OCI-LY3 (cell line): ENCODE measurements around the gene CNNM2.

Source experiments
- H2AFZ ChIP-seq: fragments of 200-600, 300-600 bp; shearing (Covaris generic); 2 replicates; pipeline ENCODE4 v1.6.0; 2014; ENCODE audit warnings: antibody characterized with exemption, low read depth, low read length
- H3K27ac ChIP-seq: fragments of 200-600, 300-600 bp; sonication (generic); 2 replicates; pipeline ENCODE4 v1.5.1; 2014; ENCODE audit warnings: mild to moderate bottlenecking, low read length, moderate library complexity, mixed read lengths
- H3K27me3 ChIP-seq: fragments of 200-600, 300-600 bp; sonication (generic); 2 replicates; pipeline ENCODE4 v1.6.1; 2014; ENCODE audit warnings: low read depth, low read length, mixed read lengths
- H3K36me3 ChIP-seq: fragments of 200-600, 300-600 bp; sonication (generic); replicated peaks from 2 replicates; pipeline ENCODE3; 2014; ENCODE audit warnings: low read depth, low read length, mixed read lengths
- H3K4me1 ChIP-seq: fragments of 300-600, 200-600 bp; sonication (generic); 2 replicates; pipeline ENCODE4 v1.6.1; 2014; ENCODE audit warnings: low read length, mixed read lengths
- H3K4me2 ChIP-seq: fragments of 200-600, 300-600 bp; sonication (generic); 2 replicates; pipeline ENCODE4 v1.6.1; 2014; ENCODE audit warnings: low read length, mixed read lengths
- H3K4me3 ChIP-seq: fragments of 300-600, 200-600 bp; sonication (generic); 2 replicates; pipeline ENCODE4 v1.5.1; 2014; ENCODE audit warnings: antibody characterized with exemption, mild to moderate bottlenecking, low read length, moderate library complexity
- H3K79me2 ChIP-seq: fragments of 300-600, 200-600 bp; shearing (Covaris generic); 2 replicates; pipeline ENCODE4 v1.6.1; 2014; ENCODE audit warnings: mild to moderate bottlenecking, low read length, mixed read lengths
- H3K9ac ChIP-seq: fragments of 300-600, 200-600 bp; shearing (Covaris generic); 2 replicates; pipeline ENCODE4 v1.6.0; 2014; ENCODE audit warnings: mild to moderate bottlenecking, low read length, moderate library complexity
- H3K9me3 ChIP-seq: fragments of 200-600, 300-600 bp; shearing (Covaris generic); 2 replicates; pipeline ENCODE4 v1.6.1; 2014; ENCODE audit warnings: low read length, mixed read lengths; ENCODE audit not compliant: insufficient read depth
- H4K20me1 ChIP-seq: fragments of 200-600, 300-600 bp; sonication (generic); 2 replicates; pipeline ENCODE4 v1.6.1; 2016; ENCODE audit warnings: low read length, mixed read lengths; ENCODE audit not compliant: insufficient read depth
- CTCF ChIP-seq: fragments of 200-600, 300-600 bp; sonication (generic); IDR thresholded peaks from 2 replicates; pipeline ENCODE4 v1.5.1; 2014; ENCODE audit warnings: antibody characterized with exemption, low read length, low read depth
- EZH2phosphoT487 ChIP-seq: fragments of 200-600 bp; shearing (Covaris generic); IDR thresholded peaks from 2 replicates; pipeline ENCODE4 v1.6.1; 2018; ENCODE audit warnings: antibody characterized with exemption, mixed run types, low read depth

The CNNM2 gene

GRCh38 chr10:102917962-102918816 lies at the start of gene CNNM2:
TSS of gene CNNM2 (plus strand) at chr10:102918294. CDS start at chr10:102918481, 187 bp downstream.
- H3K9ac ChIP-seq: peak within 1 kb of the TSS; percentile 67
- no peaks in the 10 kb centered on the region for H3K27me3 ChIP-seq
- no peaks in the 10 kb centered on the region for H3K9me3 ChIP-seq
- H3K27ac ChIP-seq: peak within 1 kb of the TSS; percentile 46; the same call in 1 of the 2 replicates
- H2AFZ ChIP-seq: peak within 1 kb of the TSS; percentile 78
- H3K36me3 ChIP-seq: no peaks in the 10 kb centered on the region
- H3K4me1 ChIP-seq: peaks cover 28% of the 10 kb centered on the region
- no peaks in the 10 kb centered on the region for H4K20me1 ChIP-seq
- no peak for TF ChIP-seq CTCF
- no peak for TF ChIP-seq EZH2phosphoT487
- H3K79me2 ChIP-seq: no peaks in the 10 kb centered on the region
- H3K4me3 ChIP-seq: peak within 1 kb of the TSS; percentile 85
- peak within 1 kb of the TSS; percentile 82 for H3K4me2 ChIP-seq

- H3K9ac ChIP-seq: peak overlapping the region; percentile 61
Measured at GRCh38 chr10:102868911-102869257, 49.2 kb upstream of the CNNM2 start.

GRCh38 chr10:102869258-102870198 lies 48.6 kb upstream of the CNNM2 start, which contains the start of gene AS3MT:
TSS of gene AS3MT (plus strand) at chr10:102869470. CDS start at chr10:102869593, 123 bp downstream.
- no peaks in the 10 kb centered on the region for H3K79me2 ChIP-seq
- H3K9ac ChIP-seq: peak within 1 kb of the TSS; percentile 61
- H3K4me2 ChIP-seq: peak within 1 kb of the TSS; percentile 72
- no peaks in the 10 kb centered on the region for H4K20me1 ChIP-seq
- no peak within 1 kb of the TSS for H3K27ac ChIP-seq
- H3K36me3 ChIP-seq: no peaks in the 10 kb centered on the region
- no peak for TF ChIP-seq CTCF
- no peak for TF ChIP-seq EZH2phosphoT487
- H3K27me3 ChIP-seq: no peaks in the 10 kb centered on the region
- H3K9me3 ChIP-seq: no peaks in the 10 kb centered on the region
- H3K4me3 ChIP-seq: peak within 1 kb of the TSS; percentile 84
- H2AFZ ChIP-seq: peak within 1 kb of the TSS; percentile 92; the same call in 1 of the 2 replicates
- H3K4me1 ChIP-seq: no peaks in the 10 kb centered on the region

More at GRCh38 chr10:102868911-102869257, 49.2 kb upstream of the CNNM2 start:
- Histone ChIP-seq H3K36me3 (no peaks in the 10 kb centered on the region), H3K27ac (no peak overlapping the region), H3K9me3 (no peaks in the 10 kb centered on the region), H3K27me3 (no peaks in the 10 kb centered on the region), H3K4me1 (no peaks in the 10 kb centered on the region), H3K79me2 (no peaks in the 10 kb centered on the region), H3K4me3 (peak overlapping the region; percentile 84), H4K20me1 (no peaks in the 10 kb centered on the region), H3K4me2 (peak overlapping the region; percentile 72), H2AFZ (peak overlapping the region; percentile 92; the same call in 1 of the 2 replicates)
- TF ChIP-seq CTCF (no peak), EZH2phosphoT487 (no peak)
